Type B pancreatic cell (in vitro differentiated cells): ENCODE results near the gene KHSRP. TPM values are rescaled to one million over a fixed set of nuclear protein-coding genes. Genes with fewer than 3 reads are reported as not detected.
"Not testable (repeated sequence)": the region's sequence is repeated elsewhere in the genome, so short reads cannot be mapped to it uniquely, and the experiment has no call there.

Experiments used
- DNase-seq: peaks from one replicate; pipeline ENCODE4 v3.0.0; 2021; ENCODE audit warnings: mixed read lengths; ENCODE audit not compliant: unreplicated experiment; ENCODE audit errors: extremely low spot score
- H3K27ac Mint-ChIP-seq: 2 replicates; pipeline ENCODE4 v1.8.0; 2021; ENCODE audit warnings: mild to moderate bottlenecking, mixed read lengths
- H3K27me3 Mint-ChIP-seq: 2 replicates; pipeline ENCODE4 v1.8.0; 2021; ENCODE audit warnings: mixed read lengths
- H3K36me3 Mint-ChIP-seq: 2 replicates; pipeline ENCODE4 v1.8.0; 2021; ENCODE audit warnings: mixed read lengths
- H3K4me1 Mint-ChIP-seq: one replicate; pipeline ENCODE4 v1.8.0; 2021; ENCODE audit warnings: mixed read lengths; ENCODE audit not compliant: unreplicated experiment
- H3K4me3 Mint-ChIP-seq: 2 replicates; pipeline ENCODE4 v1.8.0; 2021; ENCODE audit warnings: mild to moderate bottlenecking, mixed read lengths
- H3K9me3 Mint-ChIP-seq: 2 replicates; pipeline ENCODE4 v1.8.0; 2021; ENCODE audit warnings: mixed read lengths
- CTCF ChIP-seq: fragments of 200-600 bp; sonication (generic); conservative IDR thresholded peaks from 2 replicates; pipeline ENCODE4 v1.5.0; 2021; ENCODE audit warnings: antibody characterized with exemption, mild to moderate bottlenecking
- total RNA-seq: library from RNA; stranded (reverse); gene quantifications from 2 replicates; pipeline ENCODE4 v1.2.1, GENCODE V29; 2021; ENCODE audit warnings: low replicate concordance

The KHSRP gene
- total RNA-seq, 1 donor from 2014 or later = 414 TPM

GRCh38 chr19:6439743-6440142 lies 15.1 kb upstream of the KHSRP start:
- Mint-ChIP-seq H3K27ac (no peak overlapping the region), H3K4me3 (no peak overlapping the region)

GRCh38 chr19:6433663-6434062 lies 9.1 kb upstream of the KHSRP start, which contains the start of gene SLC25A41:
Gene SLC25A41, minus strand, starts transcription at chr19:6433763. Its CDS starts 70 bp downstream, at chr19:6433693.
- Mint-ChIP-seq H3K9me3 (no peaks in the 10 kb centered on the region), H3K36me3 (no peaks in the 10 kb centered on the region), H3K27me3 (peaks cover 20% of the 10 kb centered on the region), H3K27ac (no peak within 1 kb of the TSS), H3K4me1 (no peaks in the 10 kb centered on the region), H3K4me3 (no peak within 1 kb of the TSS)
- no peak for TF ChIP-seq CTCF
- DNase-seq = no peak

More at GRCh38 chr19:6439743-6440142, 15.1 kb upstream of the KHSRP start:
- Mint-ChIP-seq H3K36me3 (peaks cover 14% of the 10 kb centered on the region), H3K9me3 (no peaks in the 10 kb centered on the region), H3K27me3 (no peaks in the 10 kb centered on the region), H3K4me1 (no peaks in the 10 kb centered on the region)
- TF ChIP-seq CTCF = no peak
- no peak for DNase-seq

- no peak for DNase-seq
- Mint-ChIP-seq H3K36me3 (no peaks in the 10 kb centered on the region), H3K27me3 (peaks cover 20% of the 10 kb centered on the region)
These were observed 8.6 kb upstream of the KHSRP start for GRCh38 chr19:6433165-6433564.

GRCh38 chr19:6431891-6432290 lies 7.3 kb upstream of the KHSRP start:
- no peak for TF ChIP-seq CTCF
- Mint-ChIP-seq H3K27me3 (peaks cover 20% of the 10 kb centered on the region), H3K9me3 (no peaks in the 10 kb centered on the region), H3K27ac (no peak overlapping the region), H3K36me3 (no peaks in the 10 kb centered on the region), H3K4me3 (no peak overlapping the region), H3K4me1 (no peaks in the 10 kb centered on the region)
- DNase-seq = no peak

More at GRCh38 chr19:6433165-6433564, 8.6 kb upstream of the KHSRP start:
- H3K4me1 Mint-ChIP-seq = no peaks in the 10 kb centered on the region
- TF ChIP-seq CTCF = no peak
- no peak overlapping the region for H3K4me3 Mint-ChIP-seq
- H3K27ac Mint-ChIP-seq = no peak overlapping the region
- no peaks in the 10 kb centered on the region for H3K9me3 Mint-ChIP-seq

- Mint-ChIP-seq H3K4me3 (no peak overlapping the region), H3K9me3 (no peaks in the 10 kb centered on the region), H3K36me3 (peaks cover 4% of the 10 kb centered on the region), H3K4me1 (peaks cover 4% of the 10 kb centered on the region), H3K27me3 (peaks cover 23% of the 10 kb centered on the region), H3K27ac (no peak overlapping the region)
- DNase-seq = no peak
- TF ChIP-seq CTCF = no peak
These were observed 5.0 kb upstream of the KHSRP start for GRCh38 chr19:6429419-6430221.

- H3K4me3 Mint-ChIP-seq, DNase-seq, H3K36me3 Mint-ChIP-seq, H3K4me1 Mint-ChIP-seq, H3K9me3 Mint-ChIP-seq, H3K27ac Mint-ChIP-seq: not testable (repeated sequence)
- peaks cover 23% of the 10 kb centered on the region for H3K27me3 Mint-ChIP-seq
These were observed 4.2 kb upstream of the KHSRP start for GRCh38 chr19:6428692-6429418.
